Skeletal muscle tissue (tissue), 4 donors: Measurements from ENCODE around the gene HOXA9. TPM values are rescaled to one million over a fixed set of nuclear protein-coding genes. Genes with fewer than 3 reads are reported as not detected.
A peak's percentile ranks its signal among the peaks of the same experiment; 100 is the strongest.

ENCODE experiments used
- H3K27ac ChIP-seq: one replicate; pipeline ENCODE4 v1.7.0; 2013; ENCODE audit warnings: mild to moderate bottlenecking, low read depth, low read length, inconsistent platforms
- H3K27me3 ChIP-seq, 3 donors: one replicate each; pipeline ENCODE4 v1.7.0; 2013; ENCODE audit warnings: low read length in 3 of 3; ENCODE audit not compliant: control insufficient read depth in 3 of 3, insufficient read depth in 3 of 3
- H3K36me3 ChIP-seq, 3 donors: one replicate each; pipeline ENCODE4 v1.7.0; 2013; ENCODE audit warnings: low read length in 3 of 3; ENCODE audit not compliant: control insufficient read depth in 3 of 3, insufficient read depth in 3 of 3
- H3K4me1 ChIP-seq, 3 donors: one replicate each; pipeline ENCODE4 v1.7.0; 2013; ENCODE audit warnings: low read length in 3 of 3, mild to moderate bottlenecking in 3 of 3; ENCODE audit not compliant: control insufficient read depth in 3 of 3, insufficient read depth in 3 of 3
- H3K4me3 ChIP-seq, 3 donors: one replicate each; pipeline ENCODE4 v1.7.0; 2013; ENCODE audit warnings: low read length in 3 of 3
- H3K9ac ChIP-seq, 3 donors: one replicate each; pipeline ENCODE4 v1.7.0; 2013; ENCODE audit warnings: low read length in 3 of 3, mild to moderate bottlenecking in 3 of 3, moderate library complexity in 2 of 3, low read depth in 1 of 3
- H3K9me3 ChIP-seq, 3 donors: one replicate each; pipeline ENCODE4 v1.7.0; 2013; ENCODE audit warnings: low read length in 3 of 3; ENCODE audit not compliant: control insufficient read depth in 3 of 3
- total RNA-seq: library from RNA; depleted of rRNA; stranded (reverse); fragments of >200 nt; gene quantifications from one replicate; pipeline ENCODE4 v1.2.3, GENCODE V29; 2014
- donor health status: Osteomylitis.

HOXA9 gene
- total RNA-seq, 1 donor from 2014 or later: 7.8 TPM

- Histone ChIP-seq H3K27ac (no peak overlapping the region), H3K9me3 (peaks cover 0 to 3% (median 0%) of the 10 kb centered on the region in 3 donors), H3K9ac (peak overlapping the region in 1 of 3 donors; percentile 92), H3K4me3 (peak overlapping the region in 1 of 3 donors; percentile 63), H3K36me3 (no peaks in the 10 kb centered on the region), H3K4me1 (peaks cover 3 to 35% (median 19%) of the 10 kb centered on the region in 3 donors), H3K27me3 (peaks cover 27 to 74% (median 50%) of the 10 kb centered on the region in 3 donors)
These were observed 28.6 kb upstream of the HOXA9 start for GRCh38 chr7:27194002-27194352.

- Histone ChIP-seq H3K4me3 (peak overlapping the region in 2 of 3 donors; percentile 51 to 78), H3K27me3 (peaks cover 23 to 72% (median 45%) of the 10 kb centered on the region in 3 donors), H3K4me1 (peaks cover 2 to 38% (median 19%) of the 10 kb centered on the region in 3 donors), H3K9me3 (peaks cover 0 to 3% (median 0%) of the 10 kb centered on the region in 3 donors), H3K36me3 (no peaks in the 10 kb centered on the region), H3K9ac (peak overlapping the region in 2 of 3 donors; percentile 52 to 92), H3K27ac (peak overlapping the region; percentile 56)
These were observed 28.1 kb upstream of the HOXA9 start for GRCh38 chr7:27193335-27194001.

- Histone ChIP-seq H3K36me3 (no peaks in the 10 kb centered on the region), H3K9me3 (peaks cover 0 to 2% (median 0%) of the 10 kb centered on the region in 3 donors), H3K27ac (peak overlapping the region; percentile 56), H3K4me1 (peaks cover 2 to 42% (median 16%) of the 10 kb centered on the region in 3 donors), H3K27me3 (peaks cover 20 to 72% (median 38%) of the 10 kb centered on the region in 3 donors), H3K9ac (peak overlapping the region in 2 of 3 donors; percentile 56 to 92), H3K4me3 (peak overlapping the region; percentile 23 to 78 (median 51))
These were observed 27.4 kb upstream of the HOXA9 start for GRCh38 chr7:27192546-27193334.

- Histone ChIP-seq H3K36me3 (no peaks in the 10 kb centered on the region), H3K4me3 (peak overlapping the region in 2 of 3 donors; percentile 51 to 78), H3K9ac (peak overlapping the region in 2 of 3 donors; percentile 56 to 92), H3K27ac (peak overlapping the region; percentile 56), H3K27me3 (peaks cover 20 to 71% (median 32%) of the 10 kb centered on the region in 3 donors), H3K4me1 (peaks cover 2 to 42% (median 16%) of the 10 kb centered on the region in 3 donors), H3K9me3 (no peaks in the 10 kb centered on the region)
These were observed 26.7 kb upstream of the HOXA9 start for GRCh38 chr7:27191833-27192545.

GRCh38 chr7:27191161-27191731 lies 25.9 kb upstream of the HOXA9 start:
- peaks cover 0 to 43% (median 16%) of the 10 kb centered on the region in 3 donors for H3K4me1 ChIP-seq
- H3K27ac ChIP-seq: no peak overlapping the region
- H3K9me3 ChIP-seq: no peaks in the 10 kb centered on the region
- H3K27me3 ChIP-seq: peaks cover 21 to 69% (median 33%) of the 10 kb centered on the region in 3 donors
- H3K4me3 ChIP-seq: peak overlapping the region in 1 of 3 donors; percentile 78
- peak overlapping the region in 2 of 3 donors; percentile 23 to 92 for H3K9ac ChIP-seq
- H3K36me3 ChIP-seq: no peaks in the 10 kb centered on the region

- Histone ChIP-seq H3K4me1 (peaks cover 0 to 53% (median 26%) of the 10 kb centered on the region in 3 donors), H3K4me3 (no peak overlapping the region), H3K27me3 (peaks cover 32 to 70% (median 41%) of the 10 kb centered on the region in 3 donors), H3K9ac (peak overlapping the region in 1 of 3 donors; percentile 92), H3K27ac (peak overlapping the region; percentile 12), H3K9me3 (no peaks in the 10 kb centered on the region), H3K36me3 (no peaks in the 10 kb centered on the region)
These were observed 24.8 kb upstream of the HOXA9 start for GRCh38 chr7:27189997-27190748.

GRCh38 chr7:27189295-27189996 lies 24.1 kb upstream of the HOXA9 start:
- Histone ChIP-seq H3K4me3 (peak overlapping the region in 2 of 3 donors; percentile 20 to 64), H3K9ac (peak overlapping the region in 2 of 3 donors; percentile 56 to 87), H3K27ac (peak overlapping the region; percentile 36), H3K4me1 (peaks cover 5 to 57% (median 32%) of the 10 kb centered on the region in 3 donors), H3K9me3 (no peaks in the 10 kb centered on the region), H3K27me3 (peaks cover 30 to 69% (median 40%) of the 10 kb centered on the region in 3 donors), H3K36me3 (no peaks in the 10 kb centered on the region)

- peak overlapping the region in 2 of 3 donors; percentile 56 to 87 for H3K9ac ChIP-seq
- H3K9me3 ChIP-seq: no peaks in the 10 kb centered on the region
- peaks cover 10 to 57% (median 38%) of the 10 kb centered on the region in 3 donors for H3K4me1 ChIP-seq
- H3K36me3 ChIP-seq: no peaks in the 10 kb centered on the region
- peak overlapping the region; percentile 36 for H3K27ac ChIP-seq
- H3K27me3 ChIP-seq: peaks cover 27 to 63% (median 38%) of the 10 kb centered on the region in 3 donors
- peak overlapping the region in 2 of 3 donors; percentile 45 to 64 for H3K4me3 ChIP-seq
These were observed 23.3 kb upstream of the HOXA9 start for GRCh38 chr7:27188386-27189294.
